ENCODE data around the gene C6orf120. TPM values are rescaled to one million over a fixed set of nuclear protein-coding genes. Genes with fewer than 3 reads are reported as not detected.

The C6orf120 gene
- total and polyA plus RNA-seq, 9 of the 15 experiments (the other 6 are each of a cell fraction or from before 2014, with no cell fraction given): 7.7 to 44.9 (median 34.8) TPM

GRCh38 chr6:169701954-169702839 lies at the start of gene C6orf120, which contains the start of gene WDR27 (continued):
- TF ChIP-seq STAT6 (CRISPR knock-in tag; IDR thresholded peaks at IDR 0.05) (0 out of 2 replicates have a peak, but pooled peaks have one; percentile 30), POLR2G (IDR thresholded peaks at IDR 0.05; ENCODE audit: low read depth, low read length) (peak; percentile 99), DLX4 (CRISPR knock-in tag; IDR thresholded peaks at IDR 0.05) (no peak), NFXL1 (CRISPR knock-in tag; IDR thresholded peaks at IDR 0.05) (no peak), ZEB2 (IDR thresholded peaks at IDR 0.05) (no peak), ZNF444 (CRISPR knock-in tag; IDR thresholded peaks at IDR 0.05) (no peak), NFE2 (IDR thresholded peaks at IDR 0.05; ENCODE audit: low read depth) (no peak), SNRNP70 (optimal IDR thresholded peaks at IDR 0.05; ENCODE audit: low read depth, low read length) (no peak), BRCA1 (IDR thresholded peaks at IDR 0.05) (no peak), BRCA1 (CRISPR knock-in tag; IDR thresholded peaks at IDR 0.05) (no peak), STAT5B (CRISPR knock-in tag; IDR thresholded peaks at IDR 0.05) (no peak), HDGF (IDR thresholded peaks at IDR 0.05) (no peak), CHD1 (IDR thresholded peaks at IDR 0.05; ENCODE audit: low read length) (peak; percentile 86), ZNF311 (CRISPR knock-in tag; IDR thresholded peaks at IDR 0.05) (no peak), E2F6 (IDR thresholded peaks at IDR 0.05; ENCODE audit: borderline replicate concordance in 1 of 2, extremely low read depth in 1 of 2, insufficient read depth in 1 of 2, insufficient read length in 1 of 2, low read depth in 1 of 2, low read length in 1 of 2, poor library complexity in 1 of 2, severe bottlenecking in 1 of 2) (peak; percentile 62 to 70), SMAD3 (CRISPR knock-in tag; conservative IDR thresholded peaks at IDR 0.05) (no peak), STAT5A (IDR thresholded peaks at IDR 0.05; ENCODE audit: borderline replicate concordance, low read length) (peak; percentile 27; the same call in 1 of the 2 replicates), NFIX (CRISPR knock-in tag; IDR thresholded peaks at IDR 0.05; ENCODE audit: low read depth) (no peak), ZNF511 (CRISPR knock-in tag; IDR thresholded peaks at IDR 0.05) (no peak; the same call in 1 of the 2 replicates), SP1 (CRISPR knock-in tag; IDR thresholded peaks at IDR 0.05) (peak; percentile 88; the same call in 1 of the 2 replicates), HMBOX1 (IDR thresholded peaks at IDR 0.05) (peak; percentile 40; the same call in 1 of the 2 replicates)
- TF ChIP-seq, protein P1, sequence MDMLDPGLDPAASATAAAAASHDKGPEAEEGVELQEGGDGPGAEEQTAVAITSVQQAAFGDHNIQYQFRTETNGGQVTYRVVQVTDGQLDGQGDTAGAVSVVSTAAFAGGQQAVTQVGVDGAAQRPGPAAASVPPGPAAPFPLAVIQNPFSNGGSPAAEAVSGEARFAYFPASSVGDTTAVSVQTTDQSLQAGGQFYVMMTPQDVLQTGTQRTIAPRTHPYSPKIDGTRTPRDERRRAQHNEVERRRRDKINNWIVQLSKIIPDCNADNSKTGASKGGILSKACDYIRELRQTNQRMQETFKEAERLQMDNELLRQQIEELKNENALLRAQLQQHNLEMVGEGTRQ (CRISPR knock-in tag; IDR thresholded peaks at IDR 0.05): no peak

All from K562 (cell line).